ENCODE measurements around the gene FDXR. TPM values are rescaled to one million over a fixed set of nuclear protein-coding genes. Genes with fewer than 3 reads are reported as not detected.

Gene FDXR
- total RNA-seq, 1 donor, result 20.7 TPM

DNA sequence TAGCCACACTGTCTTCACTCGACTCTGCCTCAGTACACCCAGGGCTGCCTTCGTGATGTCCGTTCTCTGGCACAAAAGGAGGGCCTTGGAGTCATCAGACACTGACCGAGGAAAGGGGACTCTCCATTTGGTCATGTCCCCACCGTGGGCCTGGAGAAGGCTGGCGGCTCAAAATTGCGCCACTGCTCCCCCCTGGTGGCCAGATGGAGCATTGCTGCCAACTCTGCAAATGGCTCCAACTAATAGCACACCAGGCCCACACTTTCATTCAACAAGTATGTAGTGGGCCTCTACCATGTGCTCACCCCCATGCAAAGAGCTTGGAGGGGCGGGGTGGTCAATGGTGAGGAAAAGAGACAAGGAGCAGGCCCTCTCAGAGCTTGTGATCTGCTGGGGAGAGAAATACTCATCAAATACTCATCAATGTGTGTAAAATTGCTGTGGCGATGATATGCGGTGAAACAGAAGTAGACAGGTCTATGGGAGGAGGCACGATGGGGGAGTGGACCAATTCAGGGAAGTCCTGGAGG is 7.9 kb downstream of the FDXR start:
- no peak overlapping the region for H3K4me3 ChIP-seq (ENCODE audit: low read depth, low read length)

DNA sequence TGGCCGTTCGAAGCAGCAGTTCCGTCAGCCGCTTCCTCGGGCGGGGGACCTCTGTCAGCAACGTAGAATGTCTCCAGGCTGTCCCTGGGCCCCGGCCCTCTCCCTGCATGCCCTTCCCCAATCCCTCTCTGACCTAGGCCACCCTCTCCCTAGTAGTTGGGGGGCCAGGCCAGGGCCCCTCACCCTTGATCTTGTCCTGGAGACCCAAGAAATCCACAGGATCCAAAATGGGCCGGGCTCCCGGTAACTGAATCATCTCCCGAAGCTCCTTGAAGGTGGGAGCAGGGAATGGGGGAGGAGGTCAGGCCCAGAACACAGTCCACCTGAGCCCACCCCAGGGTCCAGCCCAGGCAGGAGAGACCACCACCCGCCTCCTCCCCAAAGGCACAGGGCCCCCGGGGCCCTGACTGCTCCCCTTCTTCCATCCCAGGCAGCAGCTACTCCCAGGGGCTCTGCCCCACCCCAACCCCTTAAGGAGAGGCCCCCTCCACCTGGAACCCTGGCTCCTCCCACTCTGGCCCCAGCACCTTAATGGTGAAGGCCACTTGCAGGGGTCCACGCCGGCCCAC is 8.4 kb downstream of the FDXR start:
- TF ChIP-seq, protein P1, sequence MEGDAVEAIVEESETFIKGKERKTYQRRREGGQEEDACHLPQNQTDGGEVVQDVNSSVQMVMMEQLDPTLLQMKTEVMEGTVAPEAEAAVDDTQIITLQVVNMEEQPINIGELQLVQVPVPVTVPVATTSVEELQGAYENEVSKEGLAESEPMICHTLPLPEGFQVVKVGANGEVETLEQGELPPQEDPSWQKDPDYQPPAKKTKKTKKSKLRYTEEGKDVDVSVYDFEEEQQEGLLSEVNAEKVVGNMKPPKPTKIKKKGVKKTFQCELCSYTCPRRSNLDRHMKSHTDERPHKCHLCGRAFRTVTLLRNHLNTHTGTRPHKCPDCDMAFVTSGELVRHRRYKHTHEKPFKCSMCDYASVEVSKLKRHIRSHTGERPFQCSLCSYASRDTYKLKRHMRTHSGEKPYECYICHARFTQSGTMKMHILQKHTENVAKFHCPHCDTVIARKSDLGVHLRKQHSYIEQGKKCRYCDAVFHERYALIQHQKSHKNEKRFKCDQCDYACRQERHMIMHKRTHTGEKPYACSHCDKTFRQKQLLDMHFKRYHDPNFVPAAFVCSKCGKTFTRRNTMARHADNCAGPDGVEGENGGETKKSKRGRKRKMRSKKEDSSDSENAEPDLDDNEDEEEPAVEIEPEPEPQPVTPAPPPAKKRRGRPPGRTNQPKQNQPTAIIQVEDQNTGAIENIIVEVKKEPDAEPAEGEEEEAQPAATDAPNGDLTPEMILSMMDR (IDR thresholded peaks at IDR 0.05; ENCODE audit: insufficient read depth, low read depth, low read length), result no peak
- DNase-seq (ENCODE audit: low read depth), result no peak
- H3K4me3 ChIP-seq (ENCODE audit: low read depth, low read length), result no peak overlapping the region

More for the DNA sequence above, 7.9 kb downstream of the FDXR start:
- peak; percentile 61 for DNase-seq (ENCODE audit: low read depth)
- TF ChIP-seq, protein P1 (IDR thresholded peaks at IDR 0.05; ENCODE audit: insufficient read depth, low read depth, low read length), result peak; percentile 94

DNA sequence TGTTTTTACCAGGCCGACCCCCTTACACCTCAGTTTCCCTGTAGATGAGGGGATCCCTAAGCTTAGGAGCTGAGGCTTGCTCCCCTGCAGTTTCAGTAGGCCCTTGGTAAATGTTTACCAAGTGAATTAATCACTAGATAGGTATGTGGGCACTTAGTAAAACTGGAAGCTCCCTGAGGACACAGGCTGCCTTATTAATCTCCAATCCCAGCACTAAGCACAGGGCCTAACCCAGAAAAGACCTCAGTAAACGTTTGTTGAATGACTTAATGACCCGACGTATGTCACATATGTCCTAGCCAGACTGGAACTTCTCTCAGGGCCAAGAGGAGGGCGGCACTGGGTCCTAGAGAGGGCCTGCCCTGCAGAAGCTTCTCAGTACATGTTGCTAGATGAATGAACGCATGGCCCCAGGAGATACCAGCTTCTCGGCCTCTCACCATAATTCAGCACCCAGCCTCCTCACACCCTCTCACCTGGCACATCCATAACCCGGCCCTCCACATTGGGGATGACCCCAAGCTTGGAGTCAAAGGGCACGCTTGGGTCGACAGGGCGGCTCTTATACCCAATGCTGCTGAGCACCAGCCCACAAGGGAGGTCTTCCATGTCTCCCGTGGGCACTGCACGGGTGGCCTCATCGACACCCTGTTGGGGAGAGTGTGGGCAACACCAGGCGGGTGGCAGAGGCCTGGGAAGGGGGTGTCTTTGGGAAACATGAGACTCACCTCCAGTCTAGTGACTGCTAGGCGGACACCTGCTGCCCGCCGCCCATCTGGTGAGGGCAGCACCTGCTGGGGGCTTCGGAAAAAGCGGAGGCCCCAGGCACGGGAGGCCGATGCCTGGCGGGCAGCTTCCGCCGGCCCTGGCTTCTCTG is 9.1 kb downstream of the FDXR start:
- DNase-seq (ENCODE audit: low read depth), result no peak
- H3K4me3 ChIP-seq (ENCODE audit: low read depth, low read length), result no peak overlapping the region
- TF ChIP-seq, protein P1 (IDR thresholded peaks at IDR 0.05; ENCODE audit: insufficient read depth, low read depth, low read length), result no peak

DNA sequence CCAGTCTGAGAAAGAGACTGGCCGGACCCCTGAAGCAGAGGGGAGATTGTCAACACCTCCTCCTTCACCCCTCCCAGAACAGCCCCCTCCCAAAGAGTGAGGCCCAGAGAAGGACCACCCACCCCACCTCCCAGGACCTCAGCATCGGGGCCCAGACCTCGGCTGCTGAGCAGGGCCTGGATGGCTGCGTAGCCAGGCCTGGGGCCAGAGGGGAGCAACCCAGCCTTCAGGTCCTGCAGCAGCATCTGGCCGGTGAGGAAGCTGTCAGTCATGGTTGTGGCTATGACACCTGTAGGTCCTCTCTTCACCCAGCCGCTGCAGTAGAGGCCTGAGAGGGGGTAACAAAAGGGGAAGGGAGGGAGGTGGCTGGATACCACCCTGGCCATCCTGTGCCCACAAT is 9.9 kb downstream of the FDXR start:
- TF ChIP-seq, protein P1 (IDR thresholded peaks at IDR 0.05; ENCODE audit: insufficient read depth, low read depth, low read length), result no peak
- DNase-seq (ENCODE audit: low read depth), result no peak
- H3K4me3 ChIP-seq (ENCODE audit: low read depth, low read length), result no peak overlapping the region

DNA sequence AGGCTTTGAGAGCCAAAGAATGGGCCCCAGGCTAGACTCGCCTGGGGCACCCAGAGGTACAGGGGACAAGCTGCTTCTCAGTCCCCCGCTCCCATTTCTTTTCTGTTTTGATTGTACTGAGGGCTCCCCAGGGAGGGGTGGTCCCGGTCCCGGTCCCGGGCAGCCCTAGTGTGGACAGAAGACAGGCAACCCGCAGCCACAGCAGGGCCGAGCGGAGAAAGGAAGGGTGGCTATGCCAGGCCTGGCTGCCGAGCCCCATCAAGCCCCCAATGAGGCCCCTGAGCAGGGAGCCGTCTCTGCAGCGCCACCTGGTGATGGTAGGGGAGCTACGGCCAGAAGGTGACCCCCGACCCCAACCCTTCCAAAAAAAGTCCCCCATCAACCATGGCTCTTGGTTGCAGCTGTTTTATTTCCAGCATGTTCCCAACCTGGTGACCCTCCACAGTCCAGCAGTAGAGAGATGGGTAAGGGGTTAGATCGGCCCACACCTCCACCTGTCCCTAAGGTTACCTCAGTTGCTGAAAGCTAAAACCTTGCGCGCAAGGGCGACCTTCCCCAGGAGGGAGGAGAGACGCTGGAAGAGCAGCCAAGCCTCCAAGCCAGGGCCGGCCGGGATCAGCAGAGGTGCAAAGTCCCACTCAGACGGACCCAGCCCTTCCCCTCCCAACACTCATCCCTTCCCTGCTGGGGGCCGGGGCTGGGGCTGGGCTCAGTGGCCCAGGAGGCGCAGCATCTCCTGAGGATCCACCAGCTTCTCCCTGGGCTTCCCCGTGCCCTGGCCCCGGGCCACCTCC is 10.5 kb downstream of the FDXR start:
- DNase-seq (ENCODE audit: low read depth), result peak; percentile 44
- TF ChIP-seq, protein P1 (IDR thresholded peaks at IDR 0.05; ENCODE audit: insufficient read depth, low read depth, low read length), result peak; percentile 72
- no peak overlapping the region for H3K4me3 ChIP-seq (ENCODE audit: low read depth, low read length)

DNA sequence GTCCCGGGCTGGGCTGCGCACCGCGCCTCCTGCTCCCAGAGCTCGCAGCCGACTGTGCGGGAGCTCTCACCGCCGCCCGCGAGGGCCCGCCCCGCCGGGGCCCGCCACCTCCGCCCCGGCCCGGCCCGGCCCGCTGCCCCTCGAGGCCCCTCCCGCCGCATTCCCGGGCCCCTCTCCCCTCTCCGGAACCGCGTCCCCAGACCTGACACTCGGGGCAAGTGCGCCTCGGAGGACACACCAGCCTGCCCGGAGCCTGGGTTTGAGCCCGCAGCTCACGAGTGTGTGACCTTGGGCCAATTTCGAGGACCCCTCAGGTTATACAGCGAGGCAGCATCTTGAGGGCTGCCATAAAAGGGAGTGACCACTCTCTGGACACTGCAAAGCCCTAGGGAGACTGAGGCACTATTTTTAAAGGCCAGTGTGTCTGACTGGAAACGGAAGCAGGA is 11.1 kb downstream of the FDXR start:
- no peak overlapping the region for H3K4me3 ChIP-seq (ENCODE audit: low read depth, low read length)
- no peak for DNase-seq (ENCODE audit: low read depth)
- TF ChIP-seq, protein P1 (IDR thresholded peaks at IDR 0.05; ENCODE audit: insufficient read depth, low read depth, low read length), result no peak
